HG03280 (cell line): ENCODE measurements around the gene CRISPLD2.
"Not testable (repeated sequence)": the region's sequence is repeated elsewhere in the genome, so short reads cannot be mapped to it uniquely, and the experiment has no call there.

Source experiments
- ATAC-seq: cut with Tn5 transposase; IDR thresholded peaks from one replicate; pipeline ENCODE4 v1.9.1; 2021; ENCODE audit warnings: mild to moderate bottlenecking, moderate library complexity; ENCODE audit not compliant: unreplicated experiment

CRISPLD2 gene

DNA sequence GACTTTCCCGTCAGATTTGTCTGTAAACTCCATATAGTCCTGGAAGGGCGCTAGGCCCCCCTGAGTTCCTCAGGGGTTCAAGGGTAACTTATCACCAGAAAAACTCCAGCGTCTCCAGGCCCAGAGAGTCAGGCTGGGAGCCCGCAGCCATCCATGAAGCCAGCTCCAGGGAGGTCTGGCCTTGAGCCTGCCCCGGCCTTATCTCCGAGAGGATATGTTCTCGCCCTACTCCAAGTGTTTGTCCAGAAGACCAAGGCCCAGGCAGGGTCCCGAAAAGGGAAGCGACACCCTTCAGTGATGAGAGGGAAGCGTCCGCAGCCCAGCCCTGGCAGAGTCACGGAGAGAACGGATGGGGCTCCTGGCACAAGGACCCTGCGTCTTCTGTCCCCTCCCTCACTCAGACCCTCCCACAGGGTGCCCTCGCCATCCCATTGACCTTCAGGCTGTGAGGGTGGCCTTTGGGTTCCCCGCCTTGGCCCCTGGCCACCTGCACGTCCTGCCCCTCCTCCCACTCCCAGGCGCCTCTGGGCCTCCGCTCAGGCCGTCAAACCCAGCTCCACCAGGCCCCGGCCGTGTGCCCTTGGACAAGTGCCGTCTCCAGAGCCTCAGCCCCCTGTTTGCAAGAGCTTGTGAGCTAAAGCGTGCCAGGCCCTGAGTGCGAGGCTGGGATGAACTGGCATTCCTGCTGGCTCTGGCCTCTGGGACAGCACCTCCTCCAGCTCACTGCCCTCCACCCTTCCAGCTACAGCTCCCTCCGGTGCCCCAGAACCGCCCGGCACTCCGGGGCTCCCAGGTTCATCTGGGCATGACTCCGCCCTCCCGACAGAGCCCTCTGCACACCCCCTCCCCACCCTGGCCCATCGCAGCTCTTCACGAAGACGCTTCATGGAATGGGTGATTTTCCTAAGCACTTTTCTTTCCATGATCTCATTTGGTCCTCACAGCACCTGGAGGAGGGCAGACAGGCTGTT, 108.1 kb downstream of the CRISPLD2 start:
- no peak for ATAC-seq

DNA sequence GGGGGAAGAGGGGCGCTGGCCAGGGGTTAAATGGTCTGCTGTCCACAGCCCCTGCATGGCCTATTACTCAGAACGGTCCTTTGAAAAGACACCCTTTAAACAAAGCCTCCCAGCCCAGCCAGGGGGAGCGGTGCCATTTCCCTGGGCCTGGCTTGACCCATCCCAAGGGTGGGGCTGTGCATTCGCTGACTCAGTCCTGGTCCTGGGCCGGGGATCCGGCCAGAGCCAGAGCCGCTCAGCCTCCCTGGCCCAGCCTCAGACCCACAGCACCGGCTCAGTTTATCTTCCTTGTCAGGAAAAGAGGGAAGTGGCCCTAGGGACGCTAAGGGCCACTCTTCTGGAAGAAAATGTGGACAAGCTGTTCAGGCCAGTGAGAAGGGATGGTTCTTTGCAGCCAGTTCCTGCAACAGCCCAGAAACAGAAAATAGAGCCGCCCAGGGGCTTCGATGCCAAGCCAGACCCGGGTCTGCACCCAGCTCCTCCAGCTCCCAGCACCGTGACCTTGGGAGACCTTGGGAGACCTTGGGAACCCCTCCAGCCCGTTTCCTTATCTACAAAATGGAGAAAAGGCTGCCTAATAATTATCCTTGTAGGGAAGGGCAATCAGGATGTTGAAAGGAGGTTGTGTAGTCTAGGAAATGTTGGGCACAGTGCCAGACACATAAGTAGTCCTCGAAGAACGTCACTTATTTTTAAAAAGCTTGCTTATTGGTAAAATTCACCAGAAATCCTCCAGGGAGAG, 109.1 kb downstream of the CRISPLD2 start:
- ATAC-seq, result no peak

DNA sequence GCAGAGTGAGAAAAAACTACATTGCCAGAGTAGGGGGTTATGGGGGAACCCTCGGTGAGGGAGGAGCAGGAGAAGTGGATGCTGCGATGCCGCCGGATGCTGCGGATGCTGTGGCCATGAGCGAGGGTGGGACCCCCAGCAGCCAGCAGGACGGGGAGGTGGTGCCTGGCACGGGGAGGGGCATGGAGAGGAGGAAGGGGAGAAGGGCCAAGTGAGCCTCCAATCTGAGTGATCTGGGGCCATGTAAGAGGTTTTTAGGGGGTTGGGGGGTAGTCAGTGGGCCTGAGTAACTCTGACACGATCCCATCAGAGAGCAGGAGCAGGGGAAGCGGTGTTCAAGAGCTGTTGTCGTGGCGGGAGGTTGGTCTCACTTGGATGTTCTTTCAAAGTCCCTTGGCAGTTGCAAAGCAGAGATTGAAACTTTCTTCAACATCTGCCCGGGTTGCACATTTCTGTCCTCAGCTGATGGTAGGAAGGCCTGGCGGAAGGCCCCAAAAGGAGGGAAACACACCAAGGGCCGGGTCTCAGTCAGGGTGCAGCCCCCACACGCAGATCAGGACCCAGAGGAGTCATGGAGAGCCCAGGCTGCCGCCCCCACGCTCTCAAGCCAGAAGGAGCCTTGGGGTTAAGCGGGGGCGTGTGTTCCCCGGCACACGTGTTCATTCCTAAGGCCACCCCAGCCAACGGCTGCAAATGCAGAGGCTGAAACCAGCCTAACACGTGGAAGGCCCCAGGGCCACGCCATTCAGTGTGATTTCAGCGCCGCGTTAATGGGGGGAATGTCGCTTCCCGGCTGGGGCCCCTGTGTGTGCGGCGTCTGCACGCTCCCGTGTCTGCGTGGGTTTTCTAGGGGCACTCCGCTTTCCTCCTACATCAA, 109.9 kb downstream of the CRISPLD2 start:
- ATAC-seq, result no peak

DNA sequence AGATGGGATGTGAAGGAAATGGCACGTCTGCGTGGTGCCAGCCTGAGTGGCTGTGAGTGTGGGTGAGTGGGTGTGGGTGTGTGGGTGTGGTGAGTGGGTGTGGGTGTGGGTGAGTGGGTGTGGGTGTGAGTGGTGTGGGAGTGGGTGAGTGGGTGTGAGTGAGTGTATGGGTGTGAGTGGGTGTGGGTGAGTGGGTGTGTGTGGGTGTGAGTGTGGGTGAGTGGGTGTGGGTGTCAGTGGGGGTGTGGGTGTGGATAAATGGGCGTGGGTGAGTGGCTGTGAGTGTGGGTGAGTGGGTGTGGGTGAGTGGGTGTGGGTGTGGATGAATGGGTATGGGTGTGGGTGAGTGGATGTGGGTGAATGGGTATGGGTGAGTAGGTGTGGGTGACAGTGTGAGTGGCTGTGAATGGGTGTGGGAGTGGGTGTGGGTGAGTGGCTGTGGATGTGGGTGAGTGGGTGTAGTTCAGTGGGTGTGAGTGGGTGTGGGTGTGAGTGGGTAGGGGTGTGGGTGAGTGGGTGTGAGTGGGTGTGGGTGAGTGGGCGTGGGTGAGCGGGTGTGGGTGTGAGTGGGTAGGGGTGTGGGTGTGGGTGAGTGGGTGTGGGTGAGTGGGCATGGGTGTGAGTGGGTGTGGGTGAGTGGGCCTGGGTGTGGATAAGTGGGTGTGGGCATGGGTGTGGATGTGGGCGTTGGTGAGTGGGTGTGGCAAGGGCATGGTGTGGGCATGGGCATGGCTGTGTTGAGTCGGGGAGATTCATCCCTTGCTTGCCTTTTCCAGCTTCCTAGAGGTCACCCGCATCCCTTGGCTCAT, 110.7 kb downstream of the CRISPLD2 start:
- ATAC-seq, result no peak

DNA sequence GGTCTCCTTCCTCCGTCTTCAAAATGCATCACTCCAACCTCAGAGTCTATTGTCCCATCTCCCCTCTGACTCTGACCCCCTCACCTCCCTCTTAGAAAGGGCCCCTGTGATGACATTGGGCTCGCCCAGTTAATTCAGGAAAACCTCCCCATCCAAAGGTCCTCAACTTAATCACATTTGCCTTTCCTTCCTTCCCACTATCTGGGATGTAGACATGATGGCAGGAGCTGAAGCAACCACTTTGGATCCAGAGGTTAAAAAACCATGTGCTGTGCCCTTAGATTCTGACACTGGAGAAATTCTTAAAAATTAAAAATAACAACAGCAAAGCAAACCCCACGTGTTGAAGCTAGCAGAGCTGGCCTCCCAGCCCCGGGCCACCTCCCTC, 111.3 kb downstream of the CRISPLD2 start:
- ATAC-seq, result no peak

DNA sequence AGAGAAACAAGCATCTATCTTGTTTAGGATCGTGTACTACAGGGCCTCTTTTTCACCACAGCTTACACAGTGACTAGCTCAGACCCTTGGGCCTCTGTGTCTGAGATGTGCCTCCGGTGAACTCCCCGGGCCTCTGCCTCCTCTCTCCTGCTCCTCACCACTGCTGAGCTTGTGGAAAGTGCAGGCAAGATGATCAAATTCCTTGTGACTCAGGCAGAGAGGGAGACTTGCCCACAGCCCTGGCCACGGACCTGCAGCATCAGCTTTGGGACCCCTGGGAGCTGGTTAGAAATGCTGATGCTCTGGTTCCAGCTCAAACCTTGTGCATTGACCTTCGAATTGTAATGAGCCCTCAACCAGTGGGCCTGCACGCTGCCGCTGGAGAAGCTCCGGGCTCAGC, 111.7 kb downstream of the CRISPLD2 start:
- no peak for ATAC-seq

DNA sequence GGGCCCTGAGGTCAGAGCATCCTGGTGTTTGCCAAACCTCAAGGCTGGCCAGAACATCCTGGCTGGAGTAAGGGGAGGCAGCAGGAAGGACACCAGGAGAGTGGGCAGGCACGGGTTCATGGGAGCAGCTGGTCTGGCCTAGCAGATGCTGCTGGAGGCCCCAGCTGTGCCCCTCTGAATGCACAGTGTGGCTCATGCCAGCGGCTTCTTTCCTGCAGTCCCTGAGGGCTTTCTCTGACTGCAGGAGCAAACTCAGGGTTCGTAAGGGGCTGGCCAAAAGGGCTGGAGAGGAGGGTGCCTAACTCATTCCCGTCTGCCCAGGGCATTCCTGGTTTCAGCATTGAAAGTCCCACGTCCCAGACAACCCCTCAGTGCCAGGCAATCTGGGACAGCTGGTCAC, 112.9 kb downstream of the CRISPLD2 start:
- no peak for ATAC-seq

DNA sequence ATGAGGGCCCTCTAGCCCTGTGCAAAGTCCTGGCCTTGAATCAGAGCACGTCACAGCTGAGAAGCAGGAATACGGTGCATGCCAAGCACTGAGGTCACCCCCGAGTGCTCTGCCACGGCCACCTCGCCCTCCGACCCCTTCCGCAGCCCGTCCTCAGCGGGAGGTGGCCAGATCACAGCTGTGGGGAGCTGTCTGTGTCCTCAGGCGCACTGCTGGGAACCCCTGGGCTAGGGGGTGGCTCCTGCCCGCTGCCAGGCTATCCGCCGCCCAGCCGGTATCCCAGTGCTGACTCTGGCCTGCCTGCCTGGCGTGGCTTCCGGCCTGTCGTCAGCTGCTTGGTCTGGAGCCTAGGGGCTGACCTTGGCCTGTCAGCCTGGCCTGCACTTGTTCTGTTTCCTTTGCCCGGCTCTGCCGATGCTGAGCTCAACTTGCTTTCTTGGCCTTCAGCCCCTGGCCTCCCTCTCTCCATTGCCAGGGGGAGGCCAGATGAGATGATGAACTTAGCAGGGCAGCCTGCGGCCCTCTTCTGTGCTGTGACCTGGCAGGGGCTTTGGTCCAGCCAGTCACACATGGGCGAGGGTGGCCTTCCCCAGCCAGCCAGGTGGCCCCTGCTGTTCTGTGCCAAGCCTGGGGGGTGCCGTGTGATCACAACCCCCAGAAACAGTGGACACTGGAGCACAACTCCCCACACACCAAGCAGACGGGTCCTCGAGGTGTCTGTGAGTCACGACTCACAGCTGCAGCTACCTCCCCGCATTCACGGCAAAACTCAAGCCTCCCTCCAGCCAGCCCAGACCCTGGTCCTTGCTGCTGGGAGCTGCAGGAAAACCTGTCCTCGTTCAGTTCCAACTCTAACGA, 114.2 kb downstream of the CRISPLD2 start:
- no peak for ATAC-seq

DNA sequence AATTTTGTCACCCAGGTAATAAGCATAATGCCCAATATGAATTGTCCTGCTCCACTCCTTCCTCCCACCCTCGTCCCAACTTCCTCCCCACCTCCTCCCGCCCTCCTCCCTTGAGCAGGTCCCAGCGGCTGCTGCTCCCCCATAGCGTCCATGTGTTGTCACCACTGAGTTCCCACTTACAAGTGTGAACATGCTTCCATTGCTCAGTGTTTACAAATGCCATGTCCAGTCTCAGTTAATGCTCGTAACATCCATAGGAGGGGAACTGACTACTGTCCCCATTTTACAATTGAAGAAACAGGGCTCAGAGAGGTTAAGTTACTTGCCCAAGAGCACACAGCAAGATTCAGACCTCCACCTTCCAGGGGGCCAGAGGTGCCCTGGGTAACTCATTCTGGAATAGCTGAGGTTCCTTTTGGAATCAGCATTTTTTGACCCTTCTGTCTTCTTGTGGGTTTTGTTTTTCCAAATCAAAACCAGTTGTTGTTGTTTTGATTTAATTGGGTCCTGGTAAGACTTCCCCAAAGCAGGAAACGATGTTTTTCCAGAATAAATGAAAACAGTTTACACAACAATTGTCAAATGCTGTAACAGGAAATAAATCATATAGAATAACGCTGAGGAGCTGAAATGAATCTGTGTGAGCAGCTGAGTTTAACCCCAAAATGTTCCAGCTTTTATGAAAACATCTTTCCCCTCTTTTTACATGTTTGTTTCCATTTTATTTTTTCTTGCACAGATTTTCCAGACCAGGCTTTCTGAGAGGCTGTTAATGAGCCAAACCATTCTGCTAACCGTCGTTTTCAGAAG, 117.6 kb downstream of the CRISPLD2 start:
- ATAC-seq, result no peak

DNA sequence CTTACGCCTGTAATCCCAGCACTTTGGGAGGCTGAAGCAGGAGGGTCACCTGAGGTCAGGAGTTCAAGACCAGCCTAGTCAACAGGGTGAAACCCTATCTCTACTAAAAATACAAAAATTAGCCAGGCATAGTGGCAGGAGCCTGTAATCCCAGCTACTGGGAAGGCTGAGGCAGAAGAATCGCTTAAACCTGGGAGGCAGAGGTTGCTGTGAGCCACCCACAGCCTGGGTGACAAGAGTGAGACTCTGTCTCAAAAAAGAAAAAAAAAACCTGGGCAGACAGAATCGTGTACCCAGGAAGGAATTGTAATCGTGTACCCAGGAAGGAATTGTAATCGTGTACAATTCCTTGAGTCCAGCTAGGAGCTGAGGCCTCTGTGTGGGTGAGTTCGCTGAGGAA, 118.8 kb downstream of the CRISPLD2 start:
- ATAC-seq, result not testable (repeated sequence)

DNA sequence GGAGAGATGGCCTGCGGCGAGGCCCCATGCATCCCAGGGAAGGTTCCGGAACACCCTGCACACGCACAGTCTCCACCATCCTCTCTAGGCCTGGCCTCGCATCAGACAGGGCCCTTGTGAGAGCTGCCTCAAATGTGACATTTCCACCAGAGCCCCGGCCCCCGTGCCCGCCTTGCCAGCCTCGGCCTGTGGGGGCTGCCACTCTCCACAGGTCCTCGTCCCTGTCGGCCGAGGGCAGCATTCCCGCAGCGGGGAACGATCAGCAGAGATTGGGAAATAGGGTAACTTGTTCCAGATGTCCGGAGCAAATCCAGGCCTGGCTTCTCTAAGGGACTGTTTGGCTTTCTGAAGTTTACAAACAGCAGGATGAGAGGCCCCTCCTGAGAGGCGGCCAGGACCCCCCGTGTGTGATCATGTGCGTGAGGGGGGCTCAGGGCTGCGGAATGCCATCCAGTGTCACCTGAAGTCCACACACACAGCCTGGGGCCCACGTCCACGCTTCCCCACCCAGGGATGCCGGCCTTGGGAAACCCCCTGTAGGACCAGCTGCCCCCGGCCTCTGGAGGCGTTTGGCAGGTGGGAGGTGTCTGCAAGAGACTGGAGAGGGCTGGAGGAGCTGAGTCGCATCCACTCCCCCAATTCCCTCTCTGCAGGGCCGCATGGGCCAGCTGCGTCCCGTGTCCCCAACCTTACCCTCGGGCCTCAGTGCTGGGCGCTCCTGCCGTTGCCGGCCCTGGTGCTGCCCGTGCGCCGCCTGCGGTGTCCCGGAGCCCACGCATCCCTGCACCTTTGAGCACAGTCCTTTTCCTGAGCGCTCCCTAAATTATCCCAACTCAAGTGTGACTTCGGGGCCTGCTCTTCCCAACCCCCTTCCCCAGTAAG, 121.1 kb downstream of the CRISPLD2 start:
- no peak for ATAC-seq

DNA sequence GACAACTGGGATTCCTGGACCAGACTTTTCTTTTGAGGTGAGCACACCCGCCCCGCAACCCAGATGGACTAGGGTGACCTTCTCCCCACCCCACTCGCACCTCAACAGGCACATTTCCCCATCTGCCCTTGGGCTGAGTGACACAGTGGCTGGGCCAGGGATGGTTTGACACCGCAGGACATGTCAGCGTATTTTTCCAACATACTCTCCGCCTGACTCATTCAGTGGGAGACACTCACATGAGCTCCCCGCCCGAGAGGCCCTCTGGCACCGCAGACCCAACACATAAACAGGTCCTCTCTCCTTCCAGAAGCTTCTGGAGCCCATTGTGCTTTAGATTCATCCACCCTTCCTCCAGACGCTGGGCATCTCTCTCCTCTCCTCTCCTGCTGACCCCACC, 122.1 kb downstream of the CRISPLD2 start:
- ATAC-seq, result no peak

DNA sequence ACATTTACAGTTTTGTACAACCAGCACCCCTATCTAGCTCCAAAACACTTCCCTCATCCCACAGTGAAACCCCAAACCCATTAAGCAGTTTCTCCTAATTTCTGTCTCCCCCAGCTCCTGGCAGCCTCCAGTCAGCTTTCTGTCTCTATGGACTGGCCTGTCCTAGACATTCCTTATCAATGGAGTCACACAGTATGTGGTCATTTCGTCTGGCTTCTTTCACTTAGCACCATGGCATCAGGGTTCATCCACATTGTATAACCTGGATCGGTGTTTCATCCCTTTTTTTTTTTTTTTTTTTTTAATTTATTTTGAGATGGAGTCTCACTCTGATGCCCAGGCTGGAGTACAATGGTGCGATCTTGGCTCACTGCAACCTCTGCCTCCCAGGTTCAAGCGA, 123.0 kb downstream of the CRISPLD2 start:
- ATAC-seq, result no peak

DNA sequence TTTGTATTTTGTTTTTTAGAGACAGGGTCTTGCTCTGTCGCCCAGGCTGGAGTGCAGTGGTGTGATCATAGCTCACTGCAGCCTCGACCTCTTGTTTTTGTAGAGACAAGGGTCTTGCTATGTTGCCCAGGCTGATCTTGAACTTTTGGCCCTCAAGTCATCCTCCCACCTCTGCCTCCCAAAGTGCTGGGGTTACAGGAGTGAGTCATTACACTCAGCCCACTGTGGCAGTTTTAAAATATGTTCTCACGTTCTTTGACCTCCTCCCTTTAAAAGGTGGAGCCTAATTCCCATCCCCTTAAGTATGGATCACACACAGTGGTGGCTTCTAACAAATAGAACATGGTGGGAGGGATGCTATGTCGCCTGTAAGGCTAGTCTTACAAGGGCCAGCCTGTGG, 123.8 kb downstream of the CRISPLD2 start:
- no peak for ATAC-seq

DNA sequence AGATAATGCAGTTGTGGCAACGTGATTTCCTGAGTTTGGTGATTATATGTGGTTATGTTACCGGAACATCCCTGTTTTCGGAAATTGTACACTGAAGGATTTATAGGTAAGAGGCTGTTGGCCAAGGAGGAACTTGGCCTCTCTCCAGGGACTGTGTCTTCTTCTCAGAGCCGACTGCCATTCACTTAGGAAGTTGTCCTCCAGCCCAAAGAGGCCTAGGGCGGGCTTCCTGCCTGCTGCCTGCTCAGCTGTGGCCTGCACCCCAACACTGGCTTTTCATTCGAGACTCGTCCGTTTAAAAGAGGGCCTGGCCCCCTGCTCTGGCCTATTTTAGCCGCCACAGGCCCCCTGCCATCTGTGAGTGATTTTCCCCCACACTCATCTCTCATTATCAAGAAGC, 127.2 kb downstream of the CRISPLD2 start:
- no peak for ATAC-seq

DNA sequence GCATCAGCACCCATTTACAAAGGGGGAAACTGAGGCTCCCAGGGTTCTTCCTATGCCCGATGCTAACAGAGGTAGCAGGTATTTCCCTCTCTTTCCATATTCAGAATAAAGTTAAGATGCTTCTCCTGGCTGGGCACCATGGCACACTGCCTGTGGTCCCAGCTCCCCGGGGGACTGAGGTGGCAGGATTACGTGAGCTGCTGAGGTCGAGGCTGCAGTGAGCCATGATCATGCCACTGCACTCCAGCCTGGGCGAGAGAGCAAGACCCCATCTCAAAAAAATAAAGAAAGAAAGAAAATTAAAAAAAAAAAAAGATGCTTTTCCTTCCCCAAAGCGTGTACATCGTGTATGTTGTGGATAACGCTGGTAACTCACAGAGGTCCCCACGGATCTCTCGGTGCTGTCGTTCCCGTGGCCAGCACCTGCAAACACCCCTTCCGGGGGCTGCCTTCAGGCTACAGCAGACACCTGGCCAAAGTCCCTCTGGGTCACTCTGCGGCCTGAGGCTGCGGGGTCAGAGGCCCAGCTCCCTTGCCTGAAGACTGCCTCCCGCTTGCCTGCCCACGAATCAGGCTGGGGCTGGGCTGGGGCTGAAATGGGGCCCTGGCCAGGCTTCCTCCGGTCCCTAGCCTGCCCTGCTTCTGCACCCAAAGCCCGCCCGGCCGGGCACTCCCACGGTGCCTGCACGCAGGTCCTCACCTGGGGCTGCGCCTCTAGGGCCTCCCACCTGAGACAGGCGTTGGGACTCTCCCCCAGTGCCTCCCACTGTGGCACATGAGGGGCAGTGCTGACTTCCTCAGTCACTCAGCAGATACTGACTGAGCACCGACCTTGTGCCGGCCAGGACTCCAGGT, 128.4 kb downstream of the CRISPLD2 start:
- no peak for ATAC-seq
